Measurements from ENCODE around the gene DNAH9. TPM values are rescaled to one million over a fixed set of nuclear protein-coding genes. Genes with fewer than 3 reads are reported as not detected.

DNAH9 gene
- total RNA-seq, 1 donor from 2014 or later = 0.96 TPM

DNA sequence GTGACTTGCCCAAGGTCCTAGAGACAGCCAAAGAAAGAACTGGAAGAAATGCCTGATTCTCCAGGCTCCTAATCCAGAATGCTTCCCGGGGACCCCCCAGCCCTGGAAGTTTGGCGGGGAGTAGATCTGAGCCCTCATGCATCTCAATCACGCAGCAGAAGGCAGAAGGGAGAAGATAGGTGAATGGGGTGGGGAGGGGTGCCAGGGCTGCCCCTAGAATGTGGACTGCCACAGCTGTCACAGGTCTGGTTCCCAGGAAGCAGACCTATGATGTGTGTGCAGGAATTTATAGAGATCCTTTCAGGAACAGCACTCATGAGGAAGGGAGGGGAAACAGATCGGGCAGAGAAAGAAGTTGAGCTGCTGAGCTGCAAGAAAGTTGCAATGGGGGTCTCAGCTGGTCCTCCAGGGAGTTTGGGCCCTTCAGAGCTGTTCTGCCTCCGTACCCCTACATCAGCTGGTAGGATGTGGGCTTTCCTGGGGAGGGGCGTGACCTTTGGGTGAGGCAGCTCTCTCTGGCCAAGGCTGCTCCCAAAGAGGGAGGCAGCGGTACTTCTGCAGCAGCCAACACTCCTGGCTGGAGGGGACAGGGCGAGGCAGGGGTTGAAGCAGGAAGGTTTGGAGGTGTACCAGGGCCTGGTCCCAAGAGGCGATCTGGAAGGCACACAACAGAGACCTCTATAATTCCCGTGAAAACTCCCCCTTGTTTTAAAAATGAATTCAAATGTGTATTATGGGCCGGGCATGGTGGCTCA lies 43.4 kb downstream of the DNAH9 start:
- TF ChIP-seq CTCF (IDR thresholded peaks at IDR 0.05; ENCODE audit: unreplicated experiment) = no peak
- Mint-ChIP-seq H3K27ac (no peak overlapping the region), H3K36me3 (no peaks in the 10 kb centered on the region), H3K4me3 (no peak overlapping the region), H3K4me1 (no peaks in the 10 kb centered on the region), H3K27me3 (ENCODE audit: low read depth) (peaks cover 19% of the 10 kb centered on the region), H3K9me3 (no peaks in the 10 kb centered on the region)
- no peak for DNase-seq (ENCODE audit: low spot score in 2 of 2, unreplicated experiment in 2 of 2)

DNA sequence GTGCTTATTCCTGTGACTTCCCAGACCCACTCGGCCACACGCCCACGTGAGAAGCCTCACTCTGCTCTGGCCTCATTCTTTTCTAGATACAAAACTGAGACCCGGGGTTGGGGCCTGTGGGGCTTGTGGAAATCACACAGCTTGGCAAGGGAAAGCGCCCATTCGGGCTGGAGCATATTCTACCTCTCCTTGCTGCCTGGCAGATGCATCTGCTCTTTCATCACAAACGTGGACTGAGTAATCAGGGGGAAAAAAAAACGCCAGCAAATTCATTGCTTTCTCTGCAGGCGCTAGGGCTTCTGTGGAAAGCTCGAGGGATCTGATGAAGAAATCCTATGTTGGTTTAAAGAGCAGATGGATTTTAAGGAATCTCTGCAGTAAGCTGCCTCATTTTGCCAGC lies 44.4 kb downstream of the DNAH9 start:
- no peak overlapping the region for H3K4me3 Mint-ChIP-seq
- DNase-seq (ENCODE audit: low spot score in 2 of 2, unreplicated experiment in 2 of 2) = no peak
- no peaks in the 10 kb centered on the region for H3K36me3 Mint-ChIP-seq
- no peaks in the 10 kb centered on the region for H3K9me3 Mint-ChIP-seq
- TF ChIP-seq CTCF (IDR thresholded peaks at IDR 0.05; ENCODE audit: unreplicated experiment) = no peak
- H3K4me1 Mint-ChIP-seq = no peaks in the 10 kb centered on the region
- peaks cover 19% of the 10 kb centered on the region for H3K27me3 Mint-ChIP-seq (ENCODE audit: low read depth)
- H3K27ac Mint-ChIP-seq = no peak overlapping the region

DNA sequence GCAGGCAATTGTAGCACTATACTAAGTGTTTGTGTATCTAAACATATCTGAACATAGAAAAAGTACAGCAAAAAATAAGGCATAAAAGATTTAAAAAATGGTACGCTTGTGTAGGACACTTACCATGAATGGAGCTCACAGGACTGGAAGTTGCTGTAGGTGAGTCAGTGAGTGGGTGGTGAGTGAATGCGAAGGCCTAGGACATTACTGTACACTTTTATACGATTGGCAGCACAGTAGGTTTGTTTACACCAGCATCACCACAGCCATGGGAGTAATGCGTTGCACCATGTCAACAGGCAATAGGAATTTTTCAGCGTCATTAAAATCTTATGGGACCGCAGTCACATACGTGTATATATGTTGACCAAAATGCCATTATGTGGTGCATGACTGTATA lies 45.6 kb downstream of the DNAH9 start:
- peaks cover 19% of the 10 kb centered on the region for H3K27me3 Mint-ChIP-seq (ENCODE audit: low read depth)
- TF ChIP-seq CTCF (IDR thresholded peaks at IDR 0.05; ENCODE audit: unreplicated experiment) = no peak
- DNase-seq (ENCODE audit: low spot score in 2 of 2, unreplicated experiment in 2 of 2) = no peak
- no peak overlapping the region for H3K27ac Mint-ChIP-seq
- no peak overlapping the region for H3K4me3 Mint-ChIP-seq
- no peaks in the 10 kb centered on the region for H3K4me1 Mint-ChIP-seq
- no peaks in the 10 kb centered on the region for H3K9me3 Mint-ChIP-seq
- H3K36me3 Mint-ChIP-seq = no peaks in the 10 kb centered on the region

DNA sequence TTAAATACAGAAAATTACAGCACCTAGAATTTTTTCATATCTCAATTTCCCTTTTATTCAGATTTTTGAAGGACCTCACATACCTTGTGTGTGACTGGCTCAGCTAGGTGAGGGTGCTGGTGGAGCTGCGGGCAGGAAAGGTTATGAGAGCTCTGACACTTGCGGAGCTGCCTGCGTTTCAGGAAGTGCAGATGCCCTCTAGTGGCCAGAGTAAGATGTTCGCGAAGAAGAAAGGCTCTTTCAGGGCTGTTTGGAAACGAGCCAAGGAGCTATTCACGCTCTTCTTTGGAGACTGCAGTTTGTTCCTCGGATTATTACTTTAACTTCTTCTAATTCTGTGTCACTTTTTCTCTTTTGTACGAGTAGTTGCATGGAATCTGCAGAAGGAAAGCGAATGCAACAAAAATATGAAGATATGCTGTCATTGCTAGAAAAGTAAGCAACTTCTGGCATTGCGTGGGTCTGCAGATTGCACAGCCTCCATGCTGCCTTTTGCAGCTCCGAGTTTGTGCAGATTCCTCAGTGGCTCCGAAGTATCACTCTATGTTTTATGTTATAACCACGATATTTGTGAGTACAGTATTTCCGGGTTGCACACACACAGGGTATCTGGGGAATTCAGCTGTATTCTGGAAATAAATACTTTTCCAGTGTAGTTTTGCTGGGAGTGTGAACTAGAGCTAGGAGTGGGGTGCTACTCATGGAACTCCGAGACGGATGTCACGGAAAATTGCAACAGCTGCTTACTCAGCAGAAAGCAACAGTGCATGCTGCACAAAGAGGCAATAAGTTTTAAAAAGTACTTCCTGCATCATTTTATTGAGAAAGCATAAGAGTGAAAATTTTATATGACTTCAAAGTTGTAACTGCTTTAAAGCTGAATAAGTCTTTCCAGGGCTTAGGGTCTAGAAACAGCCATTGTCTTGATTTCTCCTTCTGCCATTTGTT lies 46.3 kb downstream of the DNAH9 start:
- TF ChIP-seq CTCF (IDR thresholded peaks at IDR 0.05; ENCODE audit: unreplicated experiment) = peak; percentile 79
- H3K9me3 Mint-ChIP-seq = no peaks in the 10 kb centered on the region
- H3K36me3 Mint-ChIP-seq = no peaks in the 10 kb centered on the region
- H3K4me3 Mint-ChIP-seq = no peak overlapping the region
- peak; percentile 26 to 62 for DNase-seq (ENCODE audit: low spot score in 2 of 2, unreplicated experiment in 2 of 2)
- H3K27ac Mint-ChIP-seq = no peak overlapping the region
- H3K4me1 Mint-ChIP-seq = no peaks in the 10 kb centered on the region
- H3K27me3 Mint-ChIP-seq (ENCODE audit: low read depth) = peaks cover 19% of the 10 kb centered on the region

GRCh38 chr17:11645426-11645825 lies 47.2 kb downstream of the DNAH9 start:
- no peak for TF ChIP-seq CTCF (IDR thresholded peaks at IDR 0.05; ENCODE audit: unreplicated experiment)
- H3K27me3 Mint-ChIP-seq (ENCODE audit: low read depth) = peaks cover 19% of the 10 kb centered on the region

More at GRCh38 chr17:11645426-11645825, 47.2 kb downstream of the DNAH9 start:
- Mint-ChIP-seq H3K4me1 (no peaks in the 10 kb centered on the region), H3K4me3 (no peak overlapping the region), H3K36me3 (no peaks in the 10 kb centered on the region), H3K9me3 (no peaks in the 10 kb centered on the region), H3K27ac (no peak overlapping the region)
- DNase-seq (ENCODE audit: low spot score in 2 of 2, unreplicated experiment in 2 of 2) = no peak
